Naive thymus-derived CD4-positive, alpha-beta T cell (primary cell): ENCODE data around the gene CISD1. TPM values are rescaled to one million over a fixed set of nuclear protein-coding genes. Genes with fewer than 3 reads are reported as not detected.
A peak's percentile ranks its signal among the peaks of the same experiment; 100 is the strongest.
"Not testable (repeated sequence)": the region's sequence is repeated elsewhere in the genome, so short reads cannot be mapped to it uniquely, and the experiment has no call there.

Experiments used
- ATAC-seq: fragments of 150-1000 bp; cut with Tn5 transposase; 2 replicates; pipeline ENCODE4 v1.10.0; 2021; ENCODE audit warnings: mild to moderate bottlenecking, moderate library complexity
- CTCF ChIA-PET: fragments of 350-600 bp; sonication (Branson Sonifier 250); formaldehyde crosslinking; loops from one replicate; lab custom pipeline; 2021; ENCODE audit warnings: antibody characterized with exemption; lab: Charles Lee
- POLR2A ChIA-PET: fragments of 350-600 bp; sonication (Branson Sonifier 250); formaldehyde crosslinking; loops from one replicate; lab custom pipeline; 2021; ENCODE audit warnings: antibody characterized with exemption, inconsistent platforms; lab: Charles Lee
- DNase-seq, 9 donors: peaks; one replicate each; pipeline versions ENCODE4 v3.0.0 to v3.0.0-alpha.2; 2020 to 2022; ENCODE audit warnings: mixed read lengths in 1 of 9
- H3K27ac ChIP-seq: one replicate; pipeline ENCODE4 v1.7.0; 2013; ENCODE audit warnings: mild to moderate bottlenecking, low read depth, low read length, moderate library complexity
- H3K27me3 ChIP-seq, 2 donors: one replicate each; pipeline ENCODE4 v1.7.0; 2013; ENCODE audit warnings: low read length in 2 of 2, mild to moderate bottlenecking in 2 of 2, moderate library complexity in 2 of 2; ENCODE audit not compliant: control insufficient read depth in 2 of 2, insufficient read depth in 2 of 2
- H3K36me3 ChIP-seq, 3 experiments: 1 replicate in 2 of 3; 2 replicates in 1 of 3; pipeline ENCODE4 v1.7.0; 2013; ENCODE audit warnings: low read length in 3 of 3, mild to moderate bottlenecking in 3 of 3, moderate library complexity in 1 of 3; ENCODE audit not compliant: insufficient read depth in 3 of 3, control insufficient read depth in 2 of 3
- H3K4me1 ChIP-seq, 2 donors: one replicate each; pipeline ENCODE4 v1.7.0; 2013; ENCODE audit warnings: low read length in 2 of 2, mild to moderate bottlenecking in 2 of 2, moderate library complexity in 1 of 2; ENCODE audit not compliant: control insufficient read depth in 2 of 2, insufficient read depth in 2 of 2
- H3K4me3 ChIP-seq: 2 replicates; pipeline ENCODE4 v1.7.0; 2013; ENCODE audit warnings: mild to moderate bottlenecking, low read length
- H3K9me3 ChIP-seq, 3 experiments: 1 replicate in 2 of 3; 2 replicates in 1 of 3; pipeline ENCODE4 v1.7.0; 2013; ENCODE audit warnings: low read length in 3 of 3; ENCODE audit not compliant: control insufficient read depth in 2 of 3
- H3K27ac Mint-ChIP-seq, 9 donors: one replicate each; pipeline ENCODE4 v1.8.0; 2020 to 2022; ENCODE audit warnings: mixed read lengths in 9 of 9, mild to moderate bottlenecking in 8 of 9, moderate library complexity in 5 of 9, inconsistent platforms in 2 of 9
- H3K27me3 Mint-ChIP-seq, 5 donors: one replicate each; pipeline ENCODE4 v1.8.0; 2021 to 2022; ENCODE audit warnings: mixed read lengths in 5 of 5, mild to moderate bottlenecking in 1 of 5
- H3K36me3 Mint-ChIP-seq, 5 donors: one replicate each; pipeline ENCODE4 v1.8.0; 2020 to 2022; ENCODE audit warnings: mixed read lengths in 5 of 5, mild to moderate bottlenecking in 3 of 5, inconsistent platforms in 1 of 5
- H3K4me1 Mint-ChIP-seq, 7 donors: one replicate each; pipeline ENCODE4 v1.8.0; 2020 to 2022; ENCODE audit warnings: mixed read lengths in 7 of 7, mild to moderate bottlenecking in 3 of 7, inconsistent platforms in 1 of 7
- H3K4me3 Mint-ChIP-seq, 10 donors: one replicate each; pipeline ENCODE4 v1.8.0; 2020 to 2022; ENCODE audit warnings: mild to moderate bottlenecking in 10 of 10, mixed read lengths in 10 of 10, moderate library complexity in 6 of 10, inconsistent platforms in 2 of 10
- H3K9me3 Mint-ChIP-seq, 11 donors: one replicate each; pipeline ENCODE4 v1.8.0; 2020 to 2022; ENCODE audit warnings: mixed read lengths in 11 of 11, mild to moderate bottlenecking in 4 of 11, inconsistent platforms in 1 of 11, moderate library complexity in 1 of 11
- intact Hi-C, 2 donors: fragments of 100-400 bp; cut with micrococcal nuclease; formaldehyde crosslinking; loops; one replicate each; pipeline ENCODE4 v1.15.1; 2023
- polyA plus RNA-seq, 2 donors: library from polyadenylated mRNA; unstranded; fragments of 300-500 nt; fragmentation: Illumina TruSeq; gene quantifications; one replicate each; pipeline ENCODE4 v1.2.3, GENCODE V29; 2021
- total RNA-seq, 6 experiments: library from RNA in 5 of 6; stranded (reverse) in 5 of 6; gene quantifications; 1 replicate in 5 of 6; 2 replicates in 1 of 6; pipeline ENCODE4 v1.2.3 and lab custom pipeline; 2021 to 2026

Gene CISD1
- total and polyA plus RNA-seq, 7 experiments from 2014 or later: 5.1 to 60.4 (median 15.5) TPM

- H3K36me3 Mint-ChIP-seq: peaks cover 0 to 54% (median 47%) of the 10 kb centered on the region in 5 donors
- ATAC-seq (no peak), DNase-seq (no peak)
- intact Hi-C loops: loop anchor here in 1 of 2 donors (10.0 kb wide), 1 partner anchor 45 kb away; no protein-coding TSS in a partner anchor
- no peaks in the 10 kb centered on the region for H3K4me1 ChIP-seq
- no peak overlapping the region for H3K4me3 ChIP-seq
- H3K27ac ChIP-seq: no peak overlapping the region
- H3K27ac Mint-ChIP-seq: no peak overlapping the region
- ChIA-PET CTCF (no interaction called here), POLR2A (no interaction called here)
- H3K27me3 ChIP-seq: no peaks in the 10 kb centered on the region
- peaks cover 0 to 4% (median 0%) of the 10 kb centered on the region in 3 experiments for H3K9me3 ChIP-seq
- peaks cover 0 to 22% (median 10%) of the 10 kb centered on the region in 11 donors for H3K9me3 Mint-ChIP-seq
- H3K4me1 Mint-ChIP-seq: peaks cover 25 to 45% (median 34%) of the 10 kb centered on the region in 7 donors
- H3K36me3 ChIP-seq: peaks cover 0 to 21% (median 7%) of the 10 kb centered on the region in 3 experiments
- no peak overlapping the region for H3K4me3 Mint-ChIP-seq
- no peaks in the 10 kb centered on the region for H3K27me3 Mint-ChIP-seq
These were observed 29.3 kb upstream of the CISD1 start for GRCh38 chr10:58239561-58240169.

GRCh38 chr10:58240531-58240930, 28.4 kb upstream of the CISD1 start:
- Histone ChIP-seq H3K9me3 (peaks cover 0 to 4% (median 0%) of the 10 kb centered on the region in 3 experiments), H3K27me3 (no peaks in the 10 kb centered on the region), H3K4me1 (no peaks in the 10 kb centered on the region), H3K4me3 (no peak overlapping the region), H3K36me3 (peaks cover 0 to 19% (median 7%) of the 10 kb centered on the region in 3 experiments), H3K27ac (no peak overlapping the region)
- Mint-ChIP-seq H3K36me3 (peaks cover 0 to 47% (median 40%) of the 10 kb centered on the region in 5 donors), H3K4me1 (peaks cover 23 to 41% (median 34%) of the 10 kb centered on the region in 7 donors), H3K27ac (no peak overlapping the region), H3K9me3 (peaks cover 0 to 28% (median 6%) of the 10 kb centered on the region in 11 donors), H3K4me3 (peak overlapping the region in 4 of 10 donors; percentile 13 to 39 (median 26)), H3K27me3 (no peaks in the 10 kb centered on the region)
- ATAC-seq (no peak), DNase-seq (no peak)
- intact Hi-C loops: loop anchor here in 1 of 2 donors (10.0 kb wide), 1 partner anchor 46 kb away; no protein-coding TSS in a partner anchor
- ChIA-PET CTCF (no interaction called here), POLR2A (interaction anchor here (0.6 kb wide), 1 partner anchor 37 kb away, joined by 3 read pairs; no protein-coding TSS in a partner anchor)

GRCh38 chr10:58241346-58241745, 27.6 kb upstream of the CISD1 start:
- H3K36me3 Mint-ChIP-seq: peaks cover 0 to 48% (median 34%) of the 10 kb centered on the region in 5 donors
- H3K27me3 ChIP-seq: no peaks in the 10 kb centered on the region
- DNase-seq (no peak), ATAC-seq (no peak)
- peaks cover 0 to 30% (median 6%) of the 10 kb centered on the region in 11 donors for H3K9me3 Mint-ChIP-seq
- intact Hi-C loops: loop anchor here in 1 of 2 donors (10.0 kb wide), 1 partner anchor 47 kb away; no protein-coding TSS in a partner anchor
- ChIA-PET CTCF (interaction anchor here (1.0 kb wide), 1 partner anchor 12 kb away, joined by 3 read pairs; no protein-coding TSS in a partner anchor), POLR2A (no interaction called here)
- no peak overlapping the region for H3K4me3 ChIP-seq
- H3K4me3 Mint-ChIP-seq: peak overlapping the region in 2 of 10 donors; percentile 24 to 39
- no peak overlapping the region for H3K27ac ChIP-seq
- no peaks in the 10 kb centered on the region for H3K4me1 ChIP-seq
- peaks cover 23 to 41% (median 34%) of the 10 kb centered on the region in 7 donors for H3K4me1 Mint-ChIP-seq
- H3K27ac Mint-ChIP-seq: peak overlapping the region in 1 of 9 donors; percentile 18
- peaks cover 0 to 4% (median 0%) of the 10 kb centered on the region in 3 experiments for H3K9me3 ChIP-seq
- peaks cover 0 to 13% (median under 1%) of the 10 kb centered on the region in 3 experiments for H3K36me3 ChIP-seq
- no peaks in the 10 kb centered on the region for H3K27me3 Mint-ChIP-seq

GRCh38 chr10:58243269-58243668, 25.7 kb upstream of the CISD1 start:
- Histone ChIP-seq H3K4me3 (no peak overlapping the region), H3K27ac (no peak overlapping the region), H3K4me1 (no peaks in the 10 kb centered on the region), H3K9me3 (peaks cover 0 to 4% (median 0%) of the 10 kb centered on the region in 3 experiments), H3K36me3 (no peaks in the 10 kb centered on the region), H3K27me3 (no peaks in the 10 kb centered on the region)
- CTCF ChIA-PET: no interaction called here
- H3K36me3 Mint-ChIP-seq: peaks cover 0 to 41% (median 19%) of the 10 kb centered on the region in 5 donors
- intact Hi-C loops: loop anchor here in 1 of 2 donors (10.0 kb wide), 1 partner anchor 48 kb away; no protein-coding TSS in a partner anchor
- DNase-seq (no peak), ATAC-seq (no peak)
- POLR2A ChIA-PET: no interaction called here
- H3K9me3 Mint-ChIP-seq: peaks cover 0 to 35% (median 8%) of the 10 kb centered on the region in 11 donors
- peaks cover 19 to 41% (median 34%) of the 10 kb centered on the region in 7 donors for H3K4me1 Mint-ChIP-seq
- H3K27ac Mint-ChIP-seq: no peak overlapping the region
- no peak overlapping the region for H3K4me3 Mint-ChIP-seq
- H3K27me3 Mint-ChIP-seq: no peaks in the 10 kb centered on the region

- H3K27ac Mint-ChIP-seq, POLR2A ChIA-PET, H3K4me3 Mint-ChIP-seq, H3K4me1 ChIP-seq, ATAC-seq, H3K27me3 ChIP-seq, H3K4me3 ChIP-seq, CTCF ChIA-PET, H3K27ac ChIP-seq, H3K9me3 ChIP-seq, H3K27me3 Mint-ChIP-seq, H3K36me3 ChIP-seq, DNase-seq: not testable (repeated sequence)
- Mint-ChIP-seq H3K36me3 (peaks cover 3 to 44% (median 23%) of the 10 kb centered on the region in 5 donors), H3K4me1 (peaks cover 22 to 41% (median 34%) of the 10 kb centered on the region in 7 donors), H3K9me3 (peaks cover 3 to 35% (median 12%) of the 10 kb centered on the region in 11 donors)
- intact Hi-C loops: loop anchor here in 1 of 2 donors (10.0 kb wide), 1 partner anchor 49 kb away; no protein-coding TSS in a partner anchor
These were observed 25.2 kb upstream of the CISD1 start for GRCh38 chr10:58243801-58244200.

GRCh38 chr10:58244242-58244641, 24.7 kb upstream of the CISD1 start:
- H3K4me3 Mint-ChIP-seq, H3K27ac Mint-ChIP-seq, H3K4me1 ChIP-seq, H3K9me3 ChIP-seq, H3K27ac ChIP-seq, H3K27me3 ChIP-seq, DNase-seq, H3K36me3 ChIP-seq, H3K4me3 ChIP-seq, ATAC-seq, POLR2A ChIA-PET, CTCF ChIA-PET, H3K27me3 Mint-ChIP-seq: not testable (repeated sequence)
- Mint-ChIP-seq H3K9me3 (peaks cover 3 to 35% (median 12%) of the 10 kb centered on the region in 11 donors), H3K36me3 (peaks cover 3 to 44% (median 23%) of the 10 kb centered on the region in 5 donors), H3K4me1 (peaks cover 21 to 40% (median 33%) of the 10 kb centered on the region in 7 donors)
- intact Hi-C loops: loop anchor here in 1 of 2 donors (10.0 kb wide), 1 partner anchor 49 kb away; no protein-coding TSS in a partner anchor
